K562 (cell line): Measurements from ENCODE around the gene PPAN.

ENCODE experiments used
- PATZ1 ChIP-seq: fragments of 250-450 bp; sonication (Bioruptor Pico); IDR thresholded peaks from 2 replicates; pipeline ENCODE4 v1.5.0; 2020; ENCODE audit warnings: mild to moderate bottlenecking, borderline replicate concordance
- POLR2AphosphoS5 ChIP-seq: IDR thresholded peaks from 2 replicates; pipeline ENCODE4 v1.6.1; 2011; ENCODE audit warnings: mild to moderate bottlenecking, low read depth, low read length, moderate library complexity; ENCODE audit not compliant: control insufficient read depth, insufficient read depth

DNA sequence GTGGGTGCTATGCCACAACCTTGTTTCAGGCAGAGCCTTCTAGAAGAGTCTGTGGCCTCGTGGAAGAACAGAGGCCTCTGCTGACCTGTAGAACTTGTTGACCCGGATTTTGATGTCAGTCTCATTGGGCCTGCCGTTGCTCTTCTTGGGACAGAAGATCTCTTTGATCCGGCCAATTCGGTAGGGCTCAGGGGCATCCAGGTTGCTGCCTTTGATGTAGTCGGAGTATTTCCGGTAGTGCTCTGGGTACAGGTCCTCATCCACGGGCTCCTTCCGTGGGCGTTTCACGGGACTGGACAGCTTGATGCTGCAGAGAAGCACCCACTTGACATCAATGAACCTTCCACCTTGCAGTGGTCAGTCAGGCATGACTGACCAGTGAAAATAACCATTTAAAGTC is 37.5 kb downstream of the PPAN start:
- no peak for TF ChIP-seq POLR2AphosphoS5
- TF ChIP-seq PATZ1 (CRISPR knock-in tag), result no peak
